Left renal cortex interstitium (tissue), 4 donors: Measurements from ENCODE around the gene PFKFB3. TPM values are rescaled to one million over a fixed set of nuclear protein-coding genes. Genes with fewer than 3 reads are reported as not detected.

ENCODE experiments used
- DNase-seq, 4 donors: peaks; one replicate each; pipeline ENCODE4 v3.0.0-alpha.2; 2013; ENCODE audit warnings: low read depth in 4 of 4, low spot score in 2 of 4, missing footprints in 1 of 4
- polyA plus RNA-seq, 4 donors: library from polyadenylated mRNA; unstranded; fragments of 120-200 nt; gene quantifications; one replicate each; pipeline ENCODE4 v1.2.1, GENCODE V29; 2013; ENCODE audit not compliant: insufficient read length in 4 of 4

Gene PFKFB3
- polyA plus RNA-seq, 4 donors, result 32.7 to 45.0 (median 39.6) TPM

DNA sequence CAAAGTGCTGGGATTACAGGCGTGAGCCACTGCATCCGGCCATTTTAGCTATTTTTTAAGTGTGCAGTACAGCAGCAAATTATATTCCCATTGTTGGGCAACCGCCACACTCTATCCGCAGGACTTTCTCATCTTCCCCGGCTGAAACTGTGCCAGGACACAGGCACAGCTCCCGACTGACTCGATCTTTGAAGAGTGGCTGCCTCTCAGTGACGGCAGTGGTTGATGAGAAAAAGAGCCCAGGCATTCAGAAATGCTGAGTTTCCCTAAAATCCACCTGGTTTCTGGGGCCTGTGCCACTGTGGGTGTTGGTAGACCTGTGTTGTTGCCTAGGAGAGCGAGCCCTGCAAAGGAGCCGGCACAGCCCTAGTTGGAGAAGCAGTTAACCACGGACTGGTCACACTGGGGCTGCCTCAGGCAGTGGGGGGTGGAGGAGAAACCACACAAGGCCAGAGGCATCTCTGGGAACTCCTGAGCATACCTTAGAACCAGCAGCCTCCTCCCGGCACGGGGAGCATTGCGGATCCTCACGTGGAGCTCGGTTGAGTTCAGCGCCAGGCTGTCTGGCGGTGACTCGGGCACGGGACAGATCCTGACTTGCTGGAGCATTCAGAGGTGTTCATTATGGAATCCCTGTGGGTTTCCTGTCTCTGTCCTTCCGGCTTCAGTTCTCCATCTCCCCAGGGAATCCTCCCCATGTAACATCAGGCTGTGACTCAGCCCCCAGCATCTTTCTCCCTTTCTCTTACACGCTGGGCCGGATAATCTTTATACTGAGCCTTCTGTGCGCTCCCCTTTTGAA lies 16.2 kb downstream of the PFKFB3 start:
- DNase-seq, result no peak

DNA sequence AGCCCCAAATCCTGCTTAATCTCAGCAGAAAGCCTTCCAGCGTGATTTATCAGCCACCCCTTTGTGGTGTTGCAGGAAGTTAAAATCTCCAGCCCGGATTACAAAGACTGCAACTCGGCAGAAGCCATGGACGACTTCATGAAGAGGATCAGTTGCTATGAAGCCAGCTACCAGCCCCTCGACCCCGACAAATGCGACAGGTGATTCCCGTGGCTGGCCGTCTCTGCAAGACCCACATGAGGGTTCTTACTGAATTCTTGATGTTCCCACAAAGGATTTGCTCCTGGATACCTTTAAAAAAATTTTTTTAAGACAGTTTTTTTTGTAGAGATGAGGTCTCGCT lies 16.7 kb downstream of the PFKFB3 start:
- DNase-seq, result no peak

DNA sequence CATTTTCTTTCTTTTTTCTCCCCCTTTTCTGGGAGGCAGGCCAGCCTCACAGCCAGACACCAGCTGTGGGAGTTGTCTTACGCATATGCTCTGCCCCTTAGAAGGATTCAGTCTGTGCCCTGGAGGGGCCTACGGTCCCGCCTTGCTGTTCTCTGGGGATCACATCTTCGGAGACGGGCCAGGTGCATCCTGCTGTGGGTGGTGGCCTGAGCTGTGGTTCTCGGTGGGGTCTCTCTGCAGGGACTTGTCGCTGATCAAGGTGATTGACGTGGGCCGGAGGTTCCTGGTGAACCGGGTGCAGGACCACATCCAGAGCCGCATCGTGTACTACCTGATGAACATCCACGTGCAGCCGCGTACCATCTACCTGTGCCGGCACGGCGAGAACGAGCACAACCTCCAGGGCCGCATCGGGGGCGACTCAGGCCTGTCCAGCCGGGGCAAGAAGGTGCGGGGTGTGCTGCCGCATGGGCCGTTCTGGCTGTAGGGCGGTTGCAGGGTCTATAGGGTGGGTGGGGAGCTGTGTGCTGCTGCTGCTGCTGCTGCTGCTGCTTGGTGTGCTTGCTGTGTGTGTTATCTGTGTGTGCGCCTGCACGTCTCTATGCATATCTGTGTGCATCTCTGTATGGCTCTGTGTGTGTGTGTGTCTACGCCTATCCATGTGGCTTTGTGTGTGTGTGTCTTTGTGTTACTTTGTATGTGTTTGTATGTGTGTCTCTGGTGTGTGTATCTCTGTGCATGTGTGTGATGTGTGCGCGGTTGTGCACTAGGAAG lies 17.9 kb downstream of the PFKFB3 start:
- no peak for DNase-seq

DNA sequence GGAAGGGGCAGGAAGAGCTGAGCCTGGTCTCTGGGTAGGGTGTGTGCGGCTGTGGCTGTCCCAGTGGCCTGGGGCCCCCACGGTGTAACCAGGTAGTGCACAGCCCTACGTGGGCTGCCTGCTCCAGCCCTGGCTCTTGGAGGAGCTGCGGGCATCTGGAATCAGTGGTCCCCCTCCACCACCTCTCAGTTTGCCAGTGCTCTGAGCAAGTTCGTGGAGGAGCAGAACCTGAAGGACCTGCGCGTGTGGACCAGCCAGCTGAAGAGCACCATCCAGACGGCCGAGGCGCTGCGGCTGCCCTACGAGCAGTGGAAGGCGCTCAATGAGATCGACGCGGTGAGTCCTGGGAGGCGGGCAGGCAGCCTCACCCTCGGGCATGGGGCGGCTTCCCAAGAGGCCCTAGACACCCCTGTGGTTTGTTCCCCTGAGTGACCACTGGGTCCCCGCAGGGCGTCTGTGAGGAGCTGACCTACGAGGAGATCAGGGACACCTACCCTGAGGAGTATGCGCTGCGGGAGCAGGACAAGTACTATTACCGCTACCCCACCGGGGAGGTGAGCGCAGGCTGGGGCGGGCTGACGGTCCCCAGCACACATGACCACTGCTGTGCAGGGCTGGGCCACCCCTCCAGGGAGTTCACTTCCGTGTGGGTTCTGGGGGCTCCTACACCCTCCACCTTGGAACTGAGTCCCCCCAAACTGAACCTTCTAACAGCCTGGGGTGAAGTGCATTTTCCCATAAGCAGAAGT lies 18.6 kb downstream of the PFKFB3 start:
- no peak for DNase-seq

DNA sequence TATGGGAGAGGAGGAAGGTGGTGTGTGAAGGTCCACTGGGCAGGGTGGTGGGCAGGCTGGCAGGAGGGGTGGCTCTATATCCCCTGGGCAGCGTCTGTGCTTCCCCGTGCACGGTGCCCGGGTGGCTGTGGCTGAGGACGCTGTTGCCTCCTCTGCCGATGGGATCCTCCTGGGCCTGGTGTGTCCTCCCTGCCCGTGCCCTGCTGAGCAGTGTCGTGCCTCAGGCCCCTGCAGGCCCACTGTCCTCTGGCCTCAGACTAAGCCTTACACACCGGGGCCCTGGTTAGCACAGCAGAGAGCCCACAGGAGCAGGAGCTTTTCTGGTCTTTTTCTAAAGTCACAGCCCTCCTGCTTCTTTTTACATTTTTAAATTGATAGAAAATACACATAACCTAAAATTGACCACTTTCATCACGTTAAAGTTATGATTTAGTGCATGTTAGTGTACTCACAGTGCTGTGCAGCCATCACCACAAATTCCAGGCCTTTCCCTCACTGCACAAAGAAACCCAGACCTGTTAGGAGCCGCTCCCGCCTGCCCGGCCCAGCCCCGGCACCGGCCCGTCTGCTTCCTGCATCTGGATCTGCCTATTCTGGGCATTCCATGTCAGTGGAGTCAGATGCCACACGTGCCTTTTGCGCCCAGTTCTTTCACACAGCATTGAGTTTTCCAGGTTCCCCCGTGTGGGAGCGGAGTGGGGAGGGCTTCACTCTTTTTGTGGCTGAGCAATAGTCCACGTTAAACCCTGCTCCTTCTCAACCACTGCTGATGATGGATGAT lies 19.4 kb downstream of the PFKFB3 start:
- DNase-seq, result no peak

DNA sequence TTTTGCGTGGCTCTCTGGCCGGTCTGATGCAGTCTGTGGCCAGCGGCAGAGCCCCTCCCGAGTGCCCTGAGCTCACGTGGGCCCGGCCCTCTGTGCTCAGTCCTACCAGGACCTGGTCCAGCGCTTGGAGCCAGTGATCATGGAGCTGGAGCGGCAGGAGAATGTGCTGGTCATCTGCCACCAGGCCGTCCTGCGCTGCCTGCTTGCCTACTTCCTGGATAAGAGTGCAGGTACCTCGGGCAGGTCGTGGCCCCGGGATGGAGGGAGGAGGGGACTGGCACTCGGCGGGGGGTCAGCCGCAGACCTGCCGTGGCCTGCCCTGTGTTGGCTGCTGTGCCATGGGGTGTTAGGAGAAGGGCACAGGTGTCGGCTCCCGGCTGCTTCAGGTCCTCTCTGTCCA lies 20.0 kb downstream of the PFKFB3 start:
- no peak for DNase-seq

DNA sequence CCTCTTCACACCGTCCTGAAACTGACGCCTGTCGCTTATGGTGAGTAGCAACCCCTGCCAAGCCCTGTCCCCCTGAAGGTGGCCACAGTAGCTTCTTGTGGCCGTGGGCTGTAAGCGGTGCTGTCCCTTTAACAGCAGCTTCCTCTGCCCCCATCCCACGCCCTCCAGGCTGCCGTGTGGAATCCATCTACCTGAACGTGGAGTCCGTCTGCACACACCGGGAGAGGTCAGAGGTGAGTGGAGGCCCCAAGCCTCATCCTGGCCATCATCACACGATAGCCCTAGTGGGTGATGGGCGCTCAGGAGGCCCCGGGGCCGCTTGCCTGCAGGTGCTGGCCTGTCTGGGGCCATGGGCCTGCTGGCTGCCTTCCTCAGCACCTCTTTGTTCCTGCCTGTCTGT lies 21.2 kb downstream of the PFKFB3 start:
- no peak for DNase-seq

DNA sequence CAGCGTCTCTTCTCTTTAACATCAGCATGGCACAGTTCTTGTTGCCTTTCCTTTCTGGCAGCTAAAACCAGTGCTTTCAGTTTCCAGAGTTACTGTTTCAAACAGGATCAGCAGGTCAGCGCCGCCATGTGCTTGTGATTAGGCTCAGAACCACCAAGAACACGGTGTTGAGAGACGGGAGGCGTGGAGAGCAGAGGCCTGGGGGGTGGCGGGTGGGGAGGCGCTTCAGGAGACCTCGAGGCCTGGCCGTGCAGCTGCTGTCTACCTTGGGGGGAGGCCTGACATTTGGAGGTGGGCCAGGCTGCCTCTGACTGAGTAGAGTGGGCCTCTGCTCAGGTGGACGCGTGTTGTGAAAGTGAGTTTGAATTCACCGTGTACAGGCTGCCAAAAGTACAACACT lies 22.0 kb downstream of the PFKFB3 start:
- DNase-seq, result no peak

DNA sequence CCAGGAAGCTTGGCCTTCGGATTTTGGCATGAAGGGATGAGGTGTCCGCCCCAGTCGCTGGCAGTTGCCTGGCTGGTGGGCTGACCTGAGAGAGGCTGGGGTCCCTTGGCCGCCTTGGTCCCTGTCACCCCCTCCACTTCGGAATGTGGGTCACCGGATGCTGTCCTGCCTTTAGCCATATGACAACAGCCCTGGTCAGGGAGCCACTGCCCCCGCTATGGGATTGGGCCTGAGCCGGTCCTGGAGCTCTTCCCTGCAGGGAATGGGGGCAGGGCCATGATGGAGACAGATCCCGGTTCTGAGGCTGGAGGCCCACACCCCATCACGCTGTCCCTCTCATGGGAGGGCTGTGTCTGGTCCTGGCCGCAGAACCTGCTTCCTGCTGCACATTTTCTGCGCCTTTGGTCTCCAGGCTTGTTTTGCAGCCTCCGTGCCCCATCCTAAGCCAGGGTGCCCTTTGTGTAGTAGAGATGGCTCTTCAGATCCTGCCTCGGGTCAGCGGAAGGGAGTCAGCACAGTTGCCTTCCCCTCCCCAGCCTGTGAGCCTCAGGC lies 22.6 kb downstream of the PFKFB3 start:
- no peak for DNase-seq

DNA sequence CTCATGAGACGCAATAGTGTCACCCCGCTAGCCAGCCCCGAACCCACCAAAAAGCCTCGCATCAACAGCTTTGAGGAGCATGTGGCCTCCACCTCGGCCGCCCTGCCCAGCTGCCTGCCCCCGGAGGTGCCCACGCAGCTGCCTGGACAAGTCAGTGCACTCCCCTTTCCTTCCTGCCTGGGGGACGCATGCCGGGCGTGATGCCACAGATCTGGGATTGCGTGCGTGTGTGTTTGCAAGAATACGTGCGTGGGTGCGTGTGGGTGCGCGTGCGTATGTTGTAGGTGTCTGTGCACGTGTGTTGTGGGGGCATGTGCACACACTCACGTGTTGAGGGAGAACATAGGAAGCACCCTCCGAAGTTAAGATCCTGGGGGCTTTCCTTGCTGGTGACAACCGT lies 23.5 kb downstream of the PFKFB3 start:
- no peak for DNase-seq

DNA sequence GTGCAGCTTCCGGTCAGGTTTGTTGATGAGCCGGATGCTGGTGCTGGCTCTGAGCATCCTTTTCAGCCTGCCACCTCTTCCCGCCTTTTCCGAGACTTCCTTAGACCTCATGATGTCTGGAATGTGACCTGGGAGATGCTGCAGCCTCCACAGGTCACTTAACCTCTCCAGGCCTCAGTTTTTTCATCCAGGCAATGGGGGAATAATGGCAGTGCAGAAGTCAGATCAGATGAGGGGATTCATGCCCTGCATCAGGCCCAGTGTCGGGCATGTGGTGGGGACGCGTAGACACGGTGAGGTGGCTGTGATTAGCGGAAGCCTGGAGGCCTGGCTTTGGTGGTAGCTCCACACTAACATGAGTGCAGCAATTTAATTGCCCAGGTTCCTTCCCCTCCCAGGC lies 24.6 kb downstream of the PFKFB3 start:
- no peak for DNase-seq

DNA sequence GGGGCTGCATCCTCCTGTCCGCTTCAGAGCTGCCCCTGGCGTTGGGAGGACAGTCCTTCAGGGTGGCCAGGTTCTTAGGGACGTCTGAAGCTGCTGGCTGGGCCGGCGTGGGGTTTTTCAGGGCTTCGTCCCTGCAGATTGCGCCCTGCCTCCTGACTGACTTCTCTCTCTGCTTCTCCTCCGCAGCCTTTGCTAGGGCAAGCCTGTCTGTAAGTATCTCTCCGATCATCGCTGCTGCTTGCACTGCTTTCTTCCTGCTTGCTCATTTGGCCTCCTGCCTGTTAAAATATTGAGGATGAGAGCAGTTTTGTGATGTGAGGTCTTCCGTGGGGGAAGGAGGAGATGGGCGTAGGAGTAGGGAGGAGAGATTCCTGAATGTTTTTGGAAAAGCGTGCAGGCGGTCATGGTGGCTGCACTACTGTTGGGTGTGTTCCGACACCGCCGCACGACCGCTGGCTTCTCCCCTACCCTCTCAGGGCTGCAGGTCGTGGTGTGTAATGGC lies 25.3 kb downstream of the PFKFB3 start:
- DNase-seq, result no peak

DNA sequence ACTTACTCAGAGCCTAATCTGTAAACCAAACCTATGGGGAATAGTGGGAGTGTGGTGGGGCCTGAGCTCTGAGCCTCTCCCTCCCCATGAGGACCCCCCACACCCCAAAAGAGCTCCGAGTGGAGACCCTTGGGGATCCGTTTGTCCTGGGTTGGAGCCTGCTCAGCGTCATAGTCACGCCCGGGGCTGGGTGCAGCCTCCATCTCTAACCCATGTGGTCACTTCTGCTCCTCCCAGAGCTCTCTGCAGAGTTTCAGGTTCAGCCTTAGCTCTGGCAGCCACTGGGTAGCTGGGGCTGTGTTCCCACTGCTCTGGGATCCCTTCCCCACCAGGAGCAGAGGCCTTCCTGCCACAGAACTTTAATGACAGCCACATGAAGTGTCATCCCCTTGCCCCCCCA lies 25.9 kb downstream of the PFKFB3 start:
- no peak for DNase-seq

DNA sequence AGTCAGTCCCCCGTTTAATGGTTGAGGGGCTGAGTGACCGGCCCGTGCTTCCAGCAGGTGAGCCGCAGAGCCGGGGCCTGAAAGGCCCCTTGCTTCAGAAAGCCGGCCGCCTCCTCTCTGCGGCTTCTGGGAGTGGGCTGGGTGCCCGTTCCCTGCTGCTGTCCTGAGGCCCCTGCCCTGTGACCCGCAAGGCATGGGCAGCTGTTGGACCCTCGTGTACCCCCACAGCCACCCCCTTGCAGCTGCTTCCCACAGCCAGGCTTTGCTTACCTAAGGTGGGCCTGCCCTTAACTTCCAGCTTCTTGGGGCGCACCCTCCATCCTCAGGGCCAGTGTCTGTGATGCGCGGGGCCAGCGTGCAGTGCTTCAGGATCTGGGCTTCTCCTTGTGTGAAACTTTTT lies 26.6 kb downstream of the PFKFB3 start:
- no peak for DNase-seq

DNA sequence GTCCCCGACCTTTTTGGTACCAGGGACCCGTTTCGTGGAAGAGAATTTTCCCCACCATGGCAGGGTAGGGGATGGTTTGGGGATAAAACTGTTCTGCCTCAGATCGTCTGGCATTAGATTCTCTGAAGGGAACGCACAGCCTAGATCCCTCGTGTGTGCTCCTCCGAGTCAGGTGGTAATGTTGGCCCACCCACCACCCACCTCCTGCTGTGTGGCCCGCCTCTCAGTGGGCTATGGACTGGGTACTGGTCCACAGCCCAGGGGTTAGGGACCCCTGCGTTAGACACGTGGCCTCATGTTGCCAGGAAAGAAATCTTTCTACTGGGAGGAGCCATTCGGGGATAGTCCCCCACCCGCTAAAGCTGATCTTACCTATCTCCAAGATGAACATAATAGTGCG lies 27.0 kb downstream of the PFKFB3 start:
- no peak for DNase-seq

DNA sequence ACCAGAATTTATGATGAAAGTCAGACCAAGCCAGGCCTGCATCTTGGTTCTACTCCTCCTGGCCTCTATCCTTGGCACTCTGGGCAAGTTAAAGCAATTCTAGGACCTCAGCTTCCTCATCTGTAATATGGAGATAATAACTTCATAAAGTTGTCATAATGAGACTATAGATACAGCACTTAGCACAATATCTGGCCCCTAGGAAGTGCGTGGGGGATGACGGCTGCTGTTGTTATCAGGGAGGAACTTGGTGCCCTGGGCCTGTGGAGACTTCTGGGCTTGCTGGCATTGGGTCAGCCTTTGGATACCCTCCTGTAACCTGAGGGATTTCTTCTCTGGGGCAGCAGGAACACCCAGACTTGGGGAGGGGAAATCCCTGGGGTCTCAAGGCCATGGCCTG lies 27.6 kb downstream of the PFKFB3 start:
- no peak for DNase-seq

DNA sequence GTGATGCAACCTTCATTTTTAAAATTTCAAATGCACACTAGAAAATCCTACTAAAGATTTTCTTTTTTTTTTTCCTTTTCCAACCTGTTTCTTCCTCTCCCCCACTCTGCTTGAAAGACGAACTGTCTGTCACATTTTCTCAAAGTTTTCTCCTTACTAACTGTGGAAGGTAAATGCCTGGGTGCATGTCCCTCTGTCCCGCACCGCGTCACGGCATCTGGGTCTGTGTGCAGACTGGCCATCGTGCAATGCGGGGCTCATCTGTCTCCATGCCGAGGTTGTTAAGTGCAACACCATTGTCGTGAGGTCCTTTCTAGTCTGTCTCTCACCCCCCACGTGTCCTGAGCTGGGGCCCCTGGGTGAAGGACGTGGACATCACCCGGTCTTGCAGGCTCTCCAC lies 28.4 kb downstream of the PFKFB3 start:
- no peak for DNase-seq

DNA sequence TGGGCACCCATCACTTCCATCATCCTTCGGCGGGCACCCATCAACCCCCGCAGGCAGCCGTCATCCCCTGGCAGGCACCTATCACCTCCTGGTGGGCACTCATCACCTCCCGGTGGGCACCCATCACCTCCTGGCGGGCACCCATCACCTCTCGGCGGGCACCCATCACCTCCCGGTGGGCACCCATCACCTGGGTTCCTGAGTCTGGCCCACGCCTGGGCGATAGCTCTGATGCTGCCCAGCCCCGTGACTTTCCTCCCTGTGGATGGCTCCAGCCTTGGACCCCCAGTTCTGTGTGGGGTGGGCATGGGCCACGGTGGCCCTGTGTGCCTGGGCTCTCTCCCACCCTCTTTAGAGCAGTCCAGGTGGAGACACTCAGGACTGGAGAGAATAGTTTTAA lies 29.0 kb downstream of the PFKFB3 start:
- no peak for DNase-seq

DNA sequence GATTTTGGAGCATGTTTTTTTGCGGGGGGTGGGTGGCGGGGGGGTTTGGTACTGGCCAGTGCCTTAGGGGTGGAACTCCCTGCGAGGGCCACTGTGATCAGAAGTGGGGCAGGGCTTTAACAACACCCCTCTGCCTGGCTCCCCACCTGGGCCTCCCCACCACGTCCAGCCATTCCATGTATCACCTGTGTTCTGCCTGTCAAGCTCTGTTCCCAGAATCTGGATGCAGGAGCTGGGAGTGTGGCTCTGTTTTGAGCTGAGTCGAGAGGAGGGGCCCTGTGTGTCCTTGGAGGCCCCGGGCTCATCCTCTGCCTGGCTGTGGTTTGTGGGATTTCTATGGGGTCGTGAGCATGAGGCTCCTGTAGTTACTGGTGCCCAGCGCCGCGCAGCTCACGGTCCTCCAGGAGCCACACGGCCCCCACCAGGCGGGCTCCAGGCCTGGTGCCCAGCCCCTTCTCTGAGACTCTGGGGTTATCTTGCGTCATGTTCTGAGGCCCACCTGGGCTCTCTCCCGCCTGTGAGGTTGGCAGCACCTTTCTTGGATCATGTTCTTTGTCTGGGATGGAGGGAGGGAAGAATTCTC lies 29.6 kb downstream of the PFKFB3 start:
- DNase-seq, result no peak
